GM10266 (cell line): ENCODE results near the gene TTLL12.

Experiments
- DNase-seq: peaks from one replicate; pipeline ENCODE4 v3.0.0; 2012; ENCODE audit errors: extremely low spot score
- TF ChIP-seq, protein P1 (sequence below): IDR thresholded peaks from 2 replicates; pipeline ENCODE4 v1.5.1; 2012; ENCODE audit warnings: mild to moderate bottlenecking, low read depth; ENCODE audit not compliant: control insufficient read depth, insufficient read depth; ENCODE audit errors: missing control alignments

TTLL12 gene

GRCh38 chr22:43222987-43223386, 36.1 kb upstream of the TTLL12 start:
- no peak for DNase-seq
- TF ChIP-seq, protein P1, sequence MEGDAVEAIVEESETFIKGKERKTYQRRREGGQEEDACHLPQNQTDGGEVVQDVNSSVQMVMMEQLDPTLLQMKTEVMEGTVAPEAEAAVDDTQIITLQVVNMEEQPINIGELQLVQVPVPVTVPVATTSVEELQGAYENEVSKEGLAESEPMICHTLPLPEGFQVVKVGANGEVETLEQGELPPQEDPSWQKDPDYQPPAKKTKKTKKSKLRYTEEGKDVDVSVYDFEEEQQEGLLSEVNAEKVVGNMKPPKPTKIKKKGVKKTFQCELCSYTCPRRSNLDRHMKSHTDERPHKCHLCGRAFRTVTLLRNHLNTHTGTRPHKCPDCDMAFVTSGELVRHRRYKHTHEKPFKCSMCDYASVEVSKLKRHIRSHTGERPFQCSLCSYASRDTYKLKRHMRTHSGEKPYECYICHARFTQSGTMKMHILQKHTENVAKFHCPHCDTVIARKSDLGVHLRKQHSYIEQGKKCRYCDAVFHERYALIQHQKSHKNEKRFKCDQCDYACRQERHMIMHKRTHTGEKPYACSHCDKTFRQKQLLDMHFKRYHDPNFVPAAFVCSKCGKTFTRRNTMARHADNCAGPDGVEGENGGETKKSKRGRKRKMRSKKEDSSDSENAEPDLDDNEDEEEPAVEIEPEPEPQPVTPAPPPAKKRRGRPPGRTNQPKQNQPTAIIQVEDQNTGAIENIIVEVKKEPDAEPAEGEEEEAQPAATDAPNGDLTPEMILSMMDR: no peak

DNA sequence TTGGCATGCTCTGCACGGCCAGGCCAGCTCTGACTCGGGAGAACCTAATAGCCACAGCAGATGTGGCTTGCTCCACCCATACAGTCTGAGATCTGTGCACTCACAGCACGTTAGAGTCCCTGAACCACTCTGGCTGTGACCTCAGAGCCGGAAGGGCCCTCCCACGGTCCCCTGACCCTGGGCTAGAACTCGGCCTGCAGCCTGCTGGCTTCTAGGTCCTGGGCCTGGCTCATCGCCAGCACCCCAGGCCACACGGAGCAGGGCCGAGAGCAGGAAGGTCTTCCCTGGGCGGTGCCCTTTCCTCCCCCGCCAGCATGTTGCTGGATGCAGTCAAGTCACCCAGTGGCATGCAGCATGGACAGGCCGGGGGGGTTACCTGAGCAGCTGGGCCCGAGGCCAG, 35.3 kb upstream of the TTLL12 start:
- no peak for DNase-seq
- TF ChIP-seq, protein P1: no peak

DNA sequence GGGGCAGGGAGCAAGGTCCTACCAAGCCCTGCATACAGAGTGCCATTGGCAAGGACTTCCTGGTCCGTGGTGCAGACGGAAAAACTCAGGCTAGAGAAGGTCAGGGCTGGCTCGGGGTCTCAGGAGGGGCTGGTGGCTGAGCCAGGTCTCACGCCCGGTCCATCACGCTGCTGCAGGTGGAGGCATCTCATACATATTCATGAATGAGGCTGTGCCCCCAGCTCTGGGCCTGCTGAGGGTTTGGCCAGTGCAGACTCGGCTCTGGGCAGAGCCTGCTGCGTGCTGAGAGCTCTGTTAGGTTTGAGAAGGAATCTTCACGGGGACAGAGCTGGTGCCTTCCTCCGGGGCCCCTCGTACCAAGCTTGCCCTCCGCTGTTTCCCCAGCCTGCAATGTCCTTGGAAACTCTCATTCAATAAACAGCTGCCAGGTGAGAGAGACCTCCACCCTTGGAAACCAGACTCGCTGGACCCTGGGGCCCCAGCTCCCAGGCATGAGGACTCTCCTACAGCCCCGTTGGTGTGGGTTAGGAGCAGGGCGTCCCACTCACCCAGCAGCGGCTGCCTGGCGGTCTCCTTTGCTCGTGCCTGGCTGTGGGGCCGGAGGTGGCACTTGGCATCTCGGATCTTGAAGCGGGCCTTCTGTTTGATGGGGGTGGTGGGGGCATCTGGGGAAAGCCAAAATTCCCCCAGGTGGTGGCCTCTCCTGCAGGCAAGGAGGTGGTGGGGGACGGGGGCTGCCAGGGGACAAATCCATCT, 33.9 kb upstream of the TTLL12 start:
- DNase-seq: no peak
- TF ChIP-seq, protein P1: no peak

DNA sequence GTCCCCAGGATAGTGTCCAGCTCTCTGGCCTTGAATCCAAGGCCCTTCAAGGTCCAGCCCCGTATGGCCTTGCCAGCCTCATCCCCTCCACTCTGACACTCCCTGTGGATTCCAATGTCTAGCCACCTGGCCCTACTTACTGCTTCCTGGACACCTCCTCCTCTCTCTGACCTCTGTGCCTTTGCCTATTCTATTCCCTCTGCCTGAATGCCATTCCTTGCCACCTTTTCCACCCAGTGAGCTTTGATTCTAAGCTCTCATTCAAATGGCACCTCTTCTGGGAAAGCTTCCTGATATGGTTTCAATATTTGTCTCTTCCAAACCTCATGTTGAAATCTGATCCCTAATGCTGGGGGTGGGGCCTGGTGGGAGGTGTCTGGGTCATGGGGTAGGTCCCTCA, 31.9 kb upstream of the TTLL12 start:
- DNase-seq: no peak
- TF ChIP-seq, protein P1: no peak

DNA sequence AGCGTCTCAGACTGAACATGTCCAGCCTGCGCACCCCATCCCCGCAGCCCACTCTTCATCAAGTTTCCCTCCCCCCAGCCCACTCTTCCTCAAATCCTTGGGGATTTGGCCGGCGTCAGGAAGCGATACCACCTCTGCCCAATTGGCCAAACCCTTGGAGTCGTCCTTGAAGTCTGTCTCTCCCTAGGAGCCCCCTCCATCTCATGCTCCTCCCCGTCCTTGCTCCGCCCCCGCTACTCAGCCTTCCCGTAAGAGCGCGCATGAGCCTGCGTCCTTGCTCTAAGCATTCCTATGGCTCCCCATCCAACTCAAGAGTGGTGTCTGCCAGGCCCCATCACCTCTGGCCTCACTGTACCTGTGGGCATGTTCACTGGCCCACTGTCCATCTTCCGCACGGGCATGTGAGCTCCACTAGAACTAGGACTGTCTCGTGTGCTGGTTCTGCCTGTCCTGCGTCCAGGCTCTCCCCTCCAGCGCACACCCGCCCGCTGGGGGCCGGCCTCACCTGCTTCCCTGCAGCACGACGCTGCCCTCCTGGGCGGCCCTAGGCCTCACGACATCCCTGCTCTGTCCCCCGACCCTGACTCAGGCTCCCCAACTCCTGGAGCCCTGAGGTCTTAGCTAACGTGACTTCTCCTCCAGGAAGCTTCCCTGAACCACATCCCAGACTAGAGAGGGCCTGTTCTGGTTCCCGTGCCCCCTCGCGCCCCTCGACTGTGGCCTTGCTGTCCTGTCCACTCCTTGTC, 30.5 kb upstream of the TTLL12 start:
- TF ChIP-seq, protein P1: no peak
- DNase-seq: no peak

GRCh38 chr22:43216738-43217137, 29.8 kb upstream of the TTLL12 start:
- TF ChIP-seq, protein P1: no peak
- DNase-seq: no peak

- no peak for DNase-seq
- TF ChIP-seq, protein P1: no peak
Observed at GRCh38 chr22:43213962-43214361, 27.0 kb upstream of the TTLL12 start.
